ENCODE results near the gene GDPD4. TPM values are rescaled to one million over a fixed set of nuclear protein-coding genes. Genes with fewer than 3 reads are reported as not detected.

The GDPD4 gene
- total RNA-seq, 6 donors from 2014 or later: not detected

- Histone ChIP-seq H3K9me3 (no peaks in the 10 kb centered on the region), H3K27me3 (no peaks in the 10 kb centered on the region), H3K4me3 (no peak overlapping the region), H3K4me1 (peaks cover 0 to 4% (median 1%) of the 10 kb centered on the region in 4 donors), H3K27ac (no peak overlapping the region), H3K36me3 (no peaks in the 10 kb centered on the region)
- no peak for TF ChIP-seq CTCF (IDR thresholded peaks at IDR 0.05)
- no peak for TF ChIP-seq POLR2A (IDR thresholded peaks at IDR 0.05)
- no peak for TF ChIP-seq EP300 (IDR thresholded peaks at IDR 0.05)
- TF ChIP-seq POLR2AphosphoS5 (IDR thresholded peaks at IDR 0.05): no peak
- DNase-seq (no peak), ATAC-seq (ENCODE audit: low FRiP score in 2 of 2) (no peak)
- WGBS, 2 donors: 86 to 87% methylated on average over 9 of the region's 9 CpGs
Observed at GRCh38 chr11:77176996-77177395, 124.5 kb downstream of the GDPD4 start.

- DNase-seq (peak in 1 of 2 donors; percentile 51), ATAC-seq (ENCODE audit: low FRiP score in 2 of 2) (peak; percentile 8 to 81)
- Histone ChIP-seq H3K27me3 (no peaks in the 10 kb centered on the region), H3K9me3 (no peaks in the 10 kb centered on the region), H3K4me1 (peaks cover 0 to 4% (median 1%) of the 10 kb centered on the region in 4 donors), H3K4me3 (peak overlapping the region in 2 of 4 donors; percentile 20 to 23), H3K27ac (peak overlapping the region in 3 of 4 donors; percentile 30 to 71 (median 46)), H3K36me3 (no peaks in the 10 kb centered on the region)
- TF ChIP-seq POLR2A (IDR thresholded peaks at IDR 0.05) (peak in 1 of 4 donors; percentile 42), EP300 (IDR thresholded peaks at IDR 0.05) (no peak), POLR2AphosphoS5 (IDR thresholded peaks at IDR 0.05) (no peak), CTCF (IDR thresholded peaks at IDR 0.05) (no peak)
- whole genome bisulfite sequencing, 2 donors: 51 to 55% methylated on average over 12 of the region's 12 CpGs
Observed at GRCh38 chr11:77175869-77176539, 125.5 kb downstream of the GDPD4 start.

- peak; percentile 31 to 66 for DNase-seq
- peak overlapping the region in 3 of 4 donors; percentile 30 to 71 (median 46) for H3K27ac ChIP-seq
- H3K4me3 ChIP-seq: peak overlapping the region in 2 of 4 donors; percentile 20 to 23
- H3K9me3 ChIP-seq: no peaks in the 10 kb centered on the region
- no peaks in the 10 kb centered on the region for H3K36me3 ChIP-seq
- no peaks in the 10 kb centered on the region for H3K27me3 ChIP-seq
- peak in 1 of 2 donors; percentile 64 for ATAC-seq (ENCODE audit: low FRiP score in 2 of 2)
- peaks cover 0 to 4% (median 1%) of the 10 kb centered on the region in 4 donors for H3K4me1 ChIP-seq
- WGBS, 2 donors: 78 to 83% methylated on average over 3 to 15 of the region's 15 CpGs
- TF ChIP-seq POLR2A (IDR thresholded peaks at IDR 0.05) (peak in 1 of 4 donors; percentile 41), CTCF (IDR thresholded peaks at IDR 0.05) (no peak), POLR2AphosphoS5 (IDR thresholded peaks at IDR 0.05) (no peak), EP300 (IDR thresholded peaks at IDR 0.05) (no peak)
Observed at GRCh38 chr11:77175021-77175842, 126.3 kb downstream of the GDPD4 start.

- Histone ChIP-seq H3K4me1 (peaks cover 0 to 4% (median 1%) of the 10 kb centered on the region in 4 donors), H3K9me3 (no peaks in the 10 kb centered on the region), H3K27me3 (no peaks in the 10 kb centered on the region), H3K4me3 (no peak overlapping the region), H3K36me3 (no peaks in the 10 kb centered on the region), H3K27ac (no peak overlapping the region)
- TF ChIP-seq EP300 (IDR thresholded peaks at IDR 0.05) (no peak), POLR2AphosphoS5 (IDR thresholded peaks at IDR 0.05) (no peak), CTCF (IDR thresholded peaks at IDR 0.05) (no peak)
- DNase-seq (peak in 1 of 2 donors; percentile 47), ATAC-seq (ENCODE audit: low FRiP score in 2 of 2) (no peak)
- 77 to 90% methylated on average over 7 to 16 of the region's 16 CpGs for WGBS, 2 donors
Observed at GRCh38 chr11:77174559-77174958, 126.9 kb downstream of the GDPD4 start.

Data from upper lobe of left lung (tissue), 6 donors.